ENCODE data around the gene CCDC18. TPM values are rescaled to one million over a fixed set of nuclear protein-coding genes. Genes with fewer than 3 reads are reported as not detected.

Gene CCDC18
- total RNA-seq, 1 experiment from 2014 or later, result 9.8 TPM

Other genes starting within 250 kb of the CCDC18 start
- 3.2 and 4.2 TPM in 2 replicates for gene DIPK1A, start 219.3 kb upstream of the CCDC18 start, total RNA-seq (2014; rRNA removed; shearing (Covaris generic))
- 26.1 and 33.2 TPM in 2 replicates for gene MTF2, start 101.4 kb upstream of the CCDC18 start, total RNA-seq (2014; rRNA removed; shearing (Covaris generic))
- 12.3 and 22.8 TPM in 2 replicates for gene TMED5, start 311 bp upstream of the CCDC18 start, total RNA-seq (2014; rRNA removed; shearing (Covaris generic))
- 53.4 and 68.5 TPM in 2 replicates for gene DR1, start 165.2 kb downstream of the CCDC18 start, total RNA-seq (2014; rRNA removed; shearing (Covaris generic))